Pancreas (tissue), 10 donors: ENCODE results near the gene CFAP410. TPM values are rescaled to one million over a fixed set of nuclear protein-coding genes. Genes with fewer than 3 reads are reported as not detected.

ENCODE experiments used
- ATAC-seq, 4 donors: fragments of 200-7000 bp; cut with Tn5 transposase; one replicate each; pipeline versions ENCODE4 v1.8.0 to v1.9.1; 2020; ENCODE audit warnings: mild to moderate bottlenecking in 4 of 4, moderate library complexity in 4 of 4
- DNase-seq, 6 donors: peaks; one replicate each; pipeline ENCODE4 v3.0.0-alpha.2; 2020
- FAIRE-seq: peaks from 2 replicates; lab custom pipeline; 2012; peaks lifted over from hg19 to GRCh38; lab: Jason Lieb, UNC
- H3K27ac ChIP-seq, 4 donors: fragments of 200-600 bp; sonication (generic); 1 replicate in 3 of 4; 2 replicates in 1 of 4; pipeline versions ENCODE4 v1.5.0 to v1.8.0; 2020
- H3K27me3 ChIP-seq, 4 donors: fragments of 200-600 bp; one replicate each; pipeline ENCODE4 v1.8.0; 2021
- H3K36me3 ChIP-seq, 3 donors: fragments of 200-600 bp; sonication (generic) in 1 of 3; one replicate each; pipeline versions ENCODE4 v1.5.0 to v1.8.0; 2020 to 2021
- H3K4me1 ChIP-seq, 3 donors: fragments of 200-600 bp; one replicate each; pipeline ENCODE4 v1.8.0; 2021
- H3K4me3 ChIP-seq, 4 donors: fragments of 200-600 bp; sonication (generic) in 2 of 4; one replicate each; pipeline versions ENCODE4 v1.5.0 to v1.8.0; 2020 to 2021
- H3K9me3 ChIP-seq, 4 donors: fragments of 200-600 bp; one replicate each; pipeline ENCODE4 v1.8.0; 2021
- CTCF ChIP-seq, 4 donors: fragments of 200-600 bp; sonication (generic) in 3 of 4; IDR thresholded peaks; one replicate each; pipeline versions ENCODE4 v1.5.0 to v1.8.0; 2021; ENCODE audit warnings: antibody characterized with exemption in 4 of 4
- WGBS, 2 donors: extraction: QIAGEN DNeasy Blood & Tissue Kit; methylation state at CpG; one replicate each; pipeline ENCODE4 v1.1.7; 2013; 5-methylcytosine and 5-hydroxymethylcytosine counted together
- intact Hi-C, 3 donors: fragments of 100-400 bp; cut with DNase I; formaldehyde crosslinking; loops; one replicate each; pipeline versions ENCODE4 v1.11.1 to v1.14.2; 2022
- polyA plus RNA-seq, 2 donors: library from polyadenylated mRNA; stranded (reverse); fragments of 200-250 nt; gene quantifications; one replicate each; pipeline ENCODE4 v1.2.3, GENCODE V29; 2013
- total RNA-seq, 6 donors: library from RNA; stranded (reverse); fragmentation: NEBNext Ultra II Directional in 4 of 6; extraction: Animal tissue kit (Norgen Biotek cat#: 25700) in 4 of 6; gene quantifications; one replicate each; pipeline versions ENCODE4 v1.2.1 to v1.2.4, GENCODE V29; 2021 to 2023
- donor health status: healthy with polysubstance abuse.
- donor health status: DM: no; HTN: no; CAD: no; lungs with moderate emphysema.
- donor health status: DM: no; HTN: no; CAD: no.
- donor health status: control.
- donor health status: control.
- donor health status: Bipolar disorder and iron deficiency.
- donor health status: DM: yes; HTN: yes; CAD: no.
- donor health status: DM: no; HTN: no; CAD: no.
- donor health status: DM: no; HTN: no; CAD: no.
- donor health status: DM: yes; HTN: yes; CAD: no.

The CFAP410 gene
- total and polyA plus RNA-seq, 8 donors = 10.3 to 118 (median 16.3) TPM

- DNase-seq = no peak
Observed at GRCh38 chr21:44318489-44319285, 20.5 kb downstream of the CFAP410 start.

DNA sequence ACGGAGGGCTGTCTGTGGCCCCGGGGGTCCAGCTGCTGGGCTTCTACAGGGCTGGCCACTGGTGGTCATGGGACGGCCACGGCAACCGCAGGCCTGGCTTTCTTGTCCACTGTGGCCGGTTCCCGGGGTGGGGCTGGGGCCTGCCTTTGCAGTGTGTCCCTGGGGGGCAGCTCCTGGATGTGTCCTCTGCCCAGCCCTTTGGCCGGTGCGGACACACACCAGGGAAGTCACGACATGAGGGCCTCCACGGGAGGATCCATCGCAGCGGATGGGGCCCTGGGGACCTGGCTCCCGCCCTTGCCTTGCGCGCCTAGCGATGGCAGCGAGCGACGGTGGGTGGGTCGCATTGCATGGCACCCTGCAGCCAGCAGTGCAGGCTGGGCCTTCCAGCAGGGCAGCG is 21.3 kb downstream of the CFAP410 start:
- intact Hi-C loops = no loop called here
- 96 to 98% methylated on average over 22 of the region's 22 CpGs for WGBS, 2 donors
- no peak for TF ChIP-seq CTCF (IDR thresholded peaks at IDR 0.05)
- Histone ChIP-seq H3K4me1 (no peaks in the 10 kb centered on the region), H3K27me3 (no peaks in the 10 kb centered on the region), H3K4me3 (no peak overlapping the region), H3K9me3 (no peaks in the 10 kb centered on the region), H3K36me3 (peaks cover 0 to 33% (median 18%) of the 10 kb centered on the region in 3 donors), H3K27ac (no peak overlapping the region)
- DNase-seq (no peak), FAIRE-seq (no peak), ATAC-seq (no peak)

More at GRCh38 chr21:44318489-44319285, 20.5 kb downstream of the CFAP410 start:
- 95 to 97% methylated on average over 25 of the region's 25 CpGs for WGBS, 2 donors
- H3K27me3 ChIP-seq = no peaks in the 10 kb centered on the region
- H3K4me3 ChIP-seq = no peak overlapping the region
- TF ChIP-seq CTCF (IDR thresholded peaks at IDR 0.05) = no peak
- no peak for ATAC-seq
- peaks cover 0 to 25% (median 10%) of the 10 kb centered on the region in 3 donors for H3K36me3 ChIP-seq
- H3K27ac ChIP-seq = no peak overlapping the region
- no peaks in the 10 kb centered on the region for H3K9me3 ChIP-seq
- FAIRE-seq = no peak
- intact Hi-C loops = no loop called here
- H3K4me1 ChIP-seq = no peaks in the 10 kb centered on the region

DNA sequence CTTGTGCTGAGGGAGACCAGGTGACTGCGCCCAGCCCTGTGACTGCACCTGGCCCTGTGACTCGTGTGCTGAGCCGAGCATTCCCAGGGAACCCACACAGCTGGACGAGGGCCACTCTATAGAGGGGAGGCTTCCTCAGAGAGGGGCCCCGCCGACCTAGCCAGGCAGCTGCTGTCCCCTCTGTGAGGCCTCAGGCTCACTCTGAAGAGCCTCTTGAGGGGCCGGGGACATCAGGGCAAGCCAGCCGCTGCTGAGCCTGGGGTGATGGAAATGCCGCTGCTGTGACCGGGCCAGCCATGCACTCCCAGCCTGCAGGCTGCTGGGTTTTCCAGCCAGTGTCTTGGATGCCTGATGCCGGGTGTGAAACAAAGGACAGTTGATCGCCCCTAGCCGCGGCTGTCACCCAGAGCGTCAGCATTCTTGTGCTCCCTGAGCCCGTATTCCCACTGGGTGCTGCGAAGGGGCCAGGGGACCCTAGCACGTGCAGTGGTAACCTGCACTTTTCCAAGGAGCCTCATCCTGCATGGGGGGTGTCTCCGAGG is 21.9 kb downstream of the CFAP410 start:
- WGBS, 2 donors = 93 to 94% methylated on average over 19 of the region's 19 CpGs
- peaks cover 0 to 37% (median 13%) of the 10 kb centered on the region in 3 donors for H3K36me3 ChIP-seq
- intact Hi-C loops = no loop called here
- H3K9me3 ChIP-seq = no peaks in the 10 kb centered on the region
- H3K27me3 ChIP-seq = no peaks in the 10 kb centered on the region
- DNase-seq = no peak
- H3K4me1 ChIP-seq = no peaks in the 10 kb centered on the region
- no peak for TF ChIP-seq CTCF (IDR thresholded peaks at IDR 0.05)
- H3K4me3 ChIP-seq = no peak overlapping the region
- FAIRE-seq = no peak
- no peak overlapping the region for H3K27ac ChIP-seq
- ATAC-seq = no peak

GRCh38 chr21:44316277-44316900 is 22.8 kb downstream of the CFAP410 start:
- H3K4me3 ChIP-seq = no peak overlapping the region
- no peaks in the 10 kb centered on the region for H3K27me3 ChIP-seq
- H3K36me3 ChIP-seq = peaks cover 0 to 38% (median 11%) of the 10 kb centered on the region in 3 donors
- DNase-seq (no peak), FAIRE-seq (no peak), ATAC-seq (no peak)
- H3K9me3 ChIP-seq = no peaks in the 10 kb centered on the region
- no peaks in the 10 kb centered on the region for H3K4me1 ChIP-seq
- intact Hi-C loops = no loop called here
- TF ChIP-seq CTCF (IDR thresholded peaks at IDR 0.05) = no peak
- no peak overlapping the region for H3K27ac ChIP-seq
- WGBS, 2 donors = 94 to 96% methylated on average over 26 to 27 of the region's 27 CpGs
